ENCODE data around the gene CCNI2. TPM values are rescaled to one million over a fixed set of nuclear protein-coding genes. Genes with fewer than 3 reads are reported as not detected.
A peak's percentile ranks its signal among the peaks of the same experiment; 100 is the strongest.

CCNI2 gene
- total RNA-seq, 4 donors from 2014 or later: 0.19 to 0.29 TPM; not detected in 2

DNA sequence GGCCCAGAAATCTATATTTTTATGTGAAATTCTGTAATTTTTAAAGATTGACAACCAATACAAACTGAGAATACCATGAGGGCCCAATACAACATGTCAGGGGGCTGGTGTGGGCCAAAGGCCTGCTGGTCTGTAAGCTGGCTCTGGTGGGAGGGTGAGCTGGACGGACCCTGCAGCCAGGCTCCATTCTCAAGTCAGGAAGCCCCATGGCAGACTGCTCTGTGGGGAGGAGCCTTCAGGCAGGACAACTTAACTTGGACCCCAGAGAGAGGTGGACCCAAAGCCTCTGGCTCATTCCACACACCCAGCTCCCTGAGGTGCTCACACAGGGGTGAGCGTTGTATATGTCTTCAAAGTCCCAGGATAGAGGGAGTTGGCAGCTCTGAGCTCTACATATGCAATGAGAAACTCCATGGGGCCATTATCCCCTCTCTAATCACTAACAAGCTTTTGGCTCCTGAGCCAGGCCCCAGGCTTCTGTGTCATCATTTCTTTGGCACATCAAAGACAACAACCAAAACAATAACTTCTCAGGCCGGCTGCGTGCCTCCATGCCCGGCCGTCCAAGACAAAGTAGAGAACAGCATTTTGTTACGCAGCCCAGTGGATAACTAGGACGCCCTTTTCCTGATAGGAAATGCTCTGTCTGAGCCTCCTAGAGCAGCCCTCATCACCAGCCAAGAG, 23.4 kb downstream of the CCNI2 start:
- TF ChIP-seq, protein P1, sequence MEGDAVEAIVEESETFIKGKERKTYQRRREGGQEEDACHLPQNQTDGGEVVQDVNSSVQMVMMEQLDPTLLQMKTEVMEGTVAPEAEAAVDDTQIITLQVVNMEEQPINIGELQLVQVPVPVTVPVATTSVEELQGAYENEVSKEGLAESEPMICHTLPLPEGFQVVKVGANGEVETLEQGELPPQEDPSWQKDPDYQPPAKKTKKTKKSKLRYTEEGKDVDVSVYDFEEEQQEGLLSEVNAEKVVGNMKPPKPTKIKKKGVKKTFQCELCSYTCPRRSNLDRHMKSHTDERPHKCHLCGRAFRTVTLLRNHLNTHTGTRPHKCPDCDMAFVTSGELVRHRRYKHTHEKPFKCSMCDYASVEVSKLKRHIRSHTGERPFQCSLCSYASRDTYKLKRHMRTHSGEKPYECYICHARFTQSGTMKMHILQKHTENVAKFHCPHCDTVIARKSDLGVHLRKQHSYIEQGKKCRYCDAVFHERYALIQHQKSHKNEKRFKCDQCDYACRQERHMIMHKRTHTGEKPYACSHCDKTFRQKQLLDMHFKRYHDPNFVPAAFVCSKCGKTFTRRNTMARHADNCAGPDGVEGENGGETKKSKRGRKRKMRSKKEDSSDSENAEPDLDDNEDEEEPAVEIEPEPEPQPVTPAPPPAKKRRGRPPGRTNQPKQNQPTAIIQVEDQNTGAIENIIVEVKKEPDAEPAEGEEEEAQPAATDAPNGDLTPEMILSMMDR (IDR thresholded peaks at IDR 0.05): no peak
- no peak for TF ChIP-seq POLR2A (IDR thresholded peaks at IDR 0.05)
- Histone ChIP-seq H3K4me1 (peaks cover 30 to 91% (median 40%) of the 10 kb centered on the region in 3 donors), H3K4me3 (no peak overlapping the region), H3K27me3 (no peaks in the 10 kb centered on the region), H3K27ac (peak overlapping the region in 3 of 4 donors; percentile 48 to 71 (median 62)), H3K36me3 (peaks cover 0 to 1% (median 0%) of the 10 kb centered on the region in 3 donors), H3K9me3 (no peaks in the 10 kb centered on the region)
- 0 to 31% methylated on average over 1 to 4 of the region's 8 CpGs for WGBS, 2 donors
- DNase-seq: no peak
- intact Hi-C loops (cut with DNase I): no loop called here

DNA sequence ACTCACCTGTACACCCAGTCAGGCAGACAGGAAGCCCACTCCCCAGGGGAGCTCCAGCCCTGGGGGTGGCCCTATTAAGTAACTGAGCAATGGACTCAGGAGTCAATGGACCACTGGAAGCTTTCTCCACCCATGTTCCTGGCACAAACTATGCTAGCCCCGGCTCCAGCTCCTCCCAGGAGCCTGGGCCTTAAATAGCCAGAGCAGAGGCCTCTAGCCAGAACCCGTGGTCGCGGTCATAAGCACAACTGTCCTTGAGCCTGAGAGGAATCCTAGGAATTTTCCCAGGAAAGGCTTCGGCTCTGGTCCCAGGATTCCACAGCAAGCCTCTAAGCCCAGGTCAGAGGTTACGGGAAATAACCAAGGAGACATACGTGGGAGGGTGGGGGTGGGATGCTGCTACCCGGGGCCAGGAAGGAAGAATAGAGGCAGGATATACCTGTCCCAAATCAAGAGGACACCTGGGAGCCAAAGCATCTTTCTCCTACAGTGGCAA, 24.3 kb downstream of the CCNI2 start:
- intact Hi-C loops (cut with DNase I): no loop called here
- Histone ChIP-seq H3K36me3 (no peaks in the 10 kb centered on the region), H3K4me3 (no peak overlapping the region), H3K27me3 (no peaks in the 10 kb centered on the region), H3K9me3 (no peaks in the 10 kb centered on the region), H3K27ac (peak overlapping the region in 3 of 4 donors; percentile 48 to 71 (median 62)), H3K4me1 (peaks cover 39 to 91% (median 42%) of the 10 kb centered on the region in 3 donors)
- no peak for TF ChIP-seq POLR2A (IDR thresholded peaks at IDR 0.05)
- TF ChIP-seq, protein P1 (IDR thresholded peaks at IDR 0.05): no peak
- no peak for DNase-seq
- WGBS, 2 donors: 61 to 80% methylated on average over 4 of the region's 8 CpGs

DNA sequence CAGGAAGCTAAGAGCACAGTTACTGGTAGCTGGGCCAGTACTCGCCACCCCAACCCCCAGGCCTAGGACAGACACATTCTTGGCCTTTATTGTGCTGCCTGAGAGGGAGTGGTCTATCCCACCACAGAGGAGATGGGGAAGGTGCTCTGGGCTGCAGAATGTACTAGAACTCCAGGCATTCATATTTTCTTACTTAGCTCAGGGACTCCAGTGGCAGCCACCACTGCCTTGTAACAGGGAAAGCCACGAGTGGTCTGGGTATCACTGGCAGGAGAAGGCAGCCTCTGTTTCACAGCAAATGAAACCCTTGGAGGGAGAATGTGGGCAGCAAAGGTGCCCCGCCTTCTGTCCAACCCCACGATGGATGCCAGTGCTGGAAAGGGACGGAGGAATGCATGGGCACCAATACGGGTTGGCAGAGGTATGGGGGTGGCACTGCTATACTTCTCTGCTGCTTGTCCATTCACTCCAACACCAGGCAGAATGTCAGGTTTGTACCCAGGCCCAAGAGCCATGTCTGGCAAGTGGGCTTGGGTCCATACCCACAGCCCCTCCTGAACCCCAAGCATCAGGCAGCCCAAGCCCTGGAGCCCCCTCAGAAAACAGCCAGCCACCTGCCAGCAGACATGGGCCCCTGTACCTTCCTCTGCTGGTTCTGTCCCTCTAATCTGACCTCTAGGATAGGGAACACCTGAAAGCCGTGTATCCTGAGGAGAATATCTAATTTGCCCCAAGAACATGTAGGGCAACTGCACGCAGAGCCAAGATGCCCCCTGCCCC, 25.3 kb downstream of the CCNI2 start:
- no peaks in the 10 kb centered on the region for H3K36me3 ChIP-seq
- H3K9me3 ChIP-seq: no peaks in the 10 kb centered on the region
- peak overlapping the region in 2 of 4 donors; percentile 62 to 71 for H3K27ac ChIP-seq
- TF ChIP-seq, protein P1 (IDR thresholded peaks at IDR 0.05): no peak
- TF ChIP-seq POLR2A (IDR thresholded peaks at IDR 0.05): no peak
- intact Hi-C loops (cut with DNase I): no loop called here
- 85 to 92% methylated on average over 5 to 8 of the region's 8 CpGs for WGBS, 2 donors
- H3K4me1 ChIP-seq: peaks cover 37 to 84% (median 39%) of the 10 kb centered on the region in 3 donors
- DNase-seq: no peak
- no peaks in the 10 kb centered on the region for H3K27me3 ChIP-seq
- H3K4me3 ChIP-seq: no peak overlapping the region

DNA sequence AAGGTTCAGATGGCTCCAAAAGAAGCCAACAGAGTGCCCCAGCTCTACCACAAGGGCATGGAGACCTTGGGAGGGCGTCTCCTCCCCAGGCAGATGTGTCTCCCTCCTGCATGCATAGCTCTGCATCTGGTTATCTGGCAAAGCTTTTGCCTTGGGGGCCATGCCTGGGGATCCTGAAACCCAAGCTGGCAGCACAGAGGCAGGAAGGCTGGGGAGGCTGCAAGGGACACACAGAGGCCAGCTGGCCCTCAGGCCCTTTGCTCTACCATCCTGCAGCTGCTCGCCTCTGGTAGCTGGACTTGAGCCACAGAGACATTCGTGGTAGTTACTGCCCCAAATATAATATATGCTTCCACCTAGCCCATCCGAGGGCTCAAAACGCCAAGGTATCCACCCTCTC, 25.9 kb downstream of the CCNI2 start:
- no peaks in the 10 kb centered on the region for H3K36me3 ChIP-seq
- H3K4me1 ChIP-seq: peaks cover 39 to 84% (median 39%) of the 10 kb centered on the region in 3 donors
- H3K4me3 ChIP-seq: no peak overlapping the region
- H3K27me3 ChIP-seq: no peaks in the 10 kb centered on the region
- intact Hi-C loops (cut with DNase I): no loop called here
- no peak for DNase-seq
- TF ChIP-seq, protein P1 (IDR thresholded peaks at IDR 0.05): no peak
- no peak for TF ChIP-seq POLR2A (IDR thresholded peaks at IDR 0.05)
- no peaks in the 10 kb centered on the region for H3K9me3 ChIP-seq
- peak overlapping the region in 1 of 4 donors; percentile 71 for H3K27ac ChIP-seq
- 85 to 91% methylated on average over 3 to 4 of the region's 5 CpGs for WGBS, 2 donors

Measured in esophagus squamous epithelium (tissue), 5 donors.